Thyroid gland (tissue), 4 donors: Measurements from ENCODE around the gene DCXR.

Experiments
- CTCF ChIP-seq, 6 experiments: fragments of 200-600 bp in 3 of 6; fragments of 450-650 bp in 3 of 6; sonication (generic) in 3 of 6; IDR thresholded peaks; one replicate each; pipeline ENCODE4 v1.5.1; 2016 to 2019; ENCODE audit warnings: antibody characterized with exemption in 6 of 6, mild to moderate bottlenecking in 2 of 6, inconsistent platforms in 1 of 6, moderate library complexity in 1 of 6
- POLR2A ChIP-seq, 2 donors: fragments of 450-650 bp; IDR thresholded peaks; one replicate each; pipeline ENCODE4 v1.6.1; 2017; ENCODE audit warnings: antibody characterized with exemption in 2 of 2, mild to moderate bottlenecking in 2 of 2, moderate library complexity in 1 of 2

GRCh38 chr17:82012640-82013295 is 24.7 kb downstream of the DCXR start:
- TF ChIP-seq CTCF (IDR thresholded peaks at IDR 0.05) (no peak), POLR2A (IDR thresholded peaks at IDR 0.05) (no peak)
